Measurements from ENCODE around the gene DEAF1.
"Not testable (repeated sequence)": the region's sequence is repeated elsewhere in the genome, so short reads cannot be mapped to it uniquely, and the experiment has no call there.

Gene DEAF1

DNA sequence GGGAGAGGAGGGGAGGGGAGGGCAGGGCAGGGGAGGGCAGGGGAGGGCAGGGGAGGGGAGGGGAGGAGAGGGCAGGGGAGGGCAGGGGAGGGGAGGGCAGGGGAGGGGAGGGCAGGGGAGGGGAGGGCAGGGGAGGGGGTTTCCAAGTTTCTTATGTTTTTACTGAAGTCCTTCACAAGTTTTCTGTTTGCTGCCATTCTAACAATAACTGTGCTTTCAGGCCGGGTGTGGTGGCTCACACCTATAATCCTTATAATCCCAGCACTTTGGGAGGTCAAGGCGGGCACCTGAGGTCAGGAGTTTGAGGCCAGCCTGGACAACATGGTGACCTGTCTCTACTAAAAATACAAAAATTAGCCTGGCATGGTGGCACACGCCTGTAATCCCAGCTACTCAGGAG, 4.8 kb downstream of the DEAF1 start:
- not testable (repeated sequence) for DNase-seq
- in situ Hi-C loops (cut with MboI; ENCODE audit: low pct_unique_long_range_greater_than_20kb, low sequenced_read_pairs), result loop anchor here (10.0 kb wide), 1 partner anchor 65 kb away; no protein-coding TSS in a partner anchor

DNA sequence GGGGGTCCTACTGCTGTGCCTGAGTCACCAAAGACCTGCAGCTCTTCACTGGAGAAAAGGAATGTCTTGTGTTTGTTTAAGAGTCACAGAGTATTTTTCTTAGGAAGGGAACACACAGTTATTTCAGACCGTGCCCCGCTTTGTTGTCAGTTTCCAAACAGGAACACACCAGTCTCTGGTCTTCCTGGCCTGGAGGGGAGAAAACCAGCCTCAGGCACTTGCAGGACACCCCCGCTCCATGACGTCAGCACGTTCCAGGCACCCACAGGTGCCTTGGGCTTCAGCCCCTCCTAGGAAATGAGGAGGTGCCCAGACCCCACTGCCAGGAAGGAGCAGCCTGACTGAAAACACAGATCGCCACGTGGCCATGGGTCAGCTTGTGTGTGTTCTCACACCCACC, 5.4 kb downstream of the DEAF1 start:
- no peak for DNase-seq
- in situ Hi-C loops (cut with MboI; ENCODE audit: low pct_unique_long_range_greater_than_20kb, low sequenced_read_pairs), result loop anchor here (10.0 kb wide), 1 partner anchor 65 kb away; no protein-coding TSS in a partner anchor

DNA sequence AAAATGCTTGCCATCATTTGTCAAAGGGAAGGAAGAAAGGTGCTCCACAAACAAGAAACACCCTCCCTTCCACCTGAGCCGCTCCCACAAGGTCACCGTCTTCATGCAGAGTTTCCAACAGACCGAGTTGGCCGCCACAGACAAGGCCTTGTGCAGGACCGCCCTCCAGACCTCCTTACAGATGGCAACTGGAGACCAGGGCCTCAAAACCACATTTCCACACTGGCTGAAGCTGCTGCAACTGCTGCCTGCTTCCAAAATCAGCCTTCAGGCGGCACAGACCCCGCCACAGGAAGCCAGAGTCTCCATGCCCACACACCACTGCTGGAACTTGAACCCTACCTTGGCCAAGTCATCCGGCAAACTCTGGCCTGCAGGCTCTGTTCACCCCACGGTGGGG, 6.3 kb downstream of the DEAF1 start:
- in situ Hi-C loops (cut with MboI; ENCODE audit: low pct_unique_long_range_greater_than_20kb, low sequenced_read_pairs), result no loop called here

DNA sequence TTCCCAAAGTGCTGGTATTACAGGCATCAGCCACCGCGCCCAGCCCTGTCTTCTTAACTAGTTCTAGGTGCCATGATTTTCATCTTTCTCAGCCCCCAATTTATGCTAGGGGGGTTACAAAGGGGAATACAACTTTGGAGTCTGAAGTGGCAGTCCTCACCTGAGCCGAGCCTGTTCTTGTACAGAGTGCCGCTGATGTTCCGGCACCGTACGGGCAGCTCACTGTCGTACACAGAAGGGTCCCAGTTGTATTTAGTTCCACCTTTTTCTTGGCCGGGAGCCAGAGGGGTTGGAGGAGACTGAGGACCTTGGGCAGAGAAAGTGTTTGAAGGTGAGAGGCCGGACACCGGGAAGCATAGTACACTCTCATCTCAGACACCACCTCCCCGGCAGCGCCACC, 7.3 kb downstream of the DEAF1 start:
- in situ Hi-C loops (cut with MboI; ENCODE audit: low pct_unique_long_range_greater_than_20kb, low sequenced_read_pairs), result no loop called here
- no peak for DNase-seq

More for the DNA sequence above, 6.3 kb downstream of the DEAF1 start:
- DNase-seq, result no peak

DNA sequence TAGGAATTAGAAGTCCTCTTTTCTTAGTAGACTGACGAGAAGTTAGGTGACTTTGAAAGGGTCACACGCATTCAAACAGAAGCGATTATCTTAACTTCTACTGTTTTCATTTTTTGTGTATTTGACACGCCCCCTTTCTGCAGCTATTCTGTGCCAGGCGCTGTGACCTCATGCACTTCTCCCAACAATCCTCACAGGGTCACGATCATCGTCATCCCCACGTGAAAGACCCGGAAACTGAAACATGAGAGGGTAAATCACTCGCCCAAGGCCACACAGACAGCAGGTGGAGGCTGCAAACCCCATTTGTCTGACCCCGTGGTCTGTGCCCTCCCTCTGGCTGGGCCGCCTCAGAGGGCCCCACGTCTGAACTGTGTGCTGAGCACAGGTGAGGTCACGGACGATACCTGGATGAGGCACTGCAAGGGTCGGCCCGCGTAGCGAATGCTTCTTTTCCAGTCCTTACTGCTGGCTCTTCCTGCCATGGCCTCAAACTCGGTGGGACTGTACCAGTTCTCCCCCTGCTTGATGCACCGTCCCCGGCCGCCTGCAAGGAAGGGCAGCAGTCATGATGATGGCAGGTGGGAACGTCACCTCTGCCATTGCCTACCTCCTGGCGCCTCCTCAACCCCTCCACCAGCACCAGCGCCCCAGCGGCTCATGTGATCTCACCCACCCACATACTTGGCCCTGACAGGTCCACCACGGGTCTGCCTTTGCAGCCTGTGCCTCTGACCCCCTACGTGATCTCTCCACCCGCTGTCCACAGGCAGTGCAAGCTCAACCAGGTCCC, 8.4 kb downstream of the DEAF1 start:
- DNase-seq, result no peak
- in situ Hi-C loops (cut with MboI; ENCODE audit: low pct_unique_long_range_greater_than_20kb, low sequenced_read_pairs), result no loop called here

DNA sequence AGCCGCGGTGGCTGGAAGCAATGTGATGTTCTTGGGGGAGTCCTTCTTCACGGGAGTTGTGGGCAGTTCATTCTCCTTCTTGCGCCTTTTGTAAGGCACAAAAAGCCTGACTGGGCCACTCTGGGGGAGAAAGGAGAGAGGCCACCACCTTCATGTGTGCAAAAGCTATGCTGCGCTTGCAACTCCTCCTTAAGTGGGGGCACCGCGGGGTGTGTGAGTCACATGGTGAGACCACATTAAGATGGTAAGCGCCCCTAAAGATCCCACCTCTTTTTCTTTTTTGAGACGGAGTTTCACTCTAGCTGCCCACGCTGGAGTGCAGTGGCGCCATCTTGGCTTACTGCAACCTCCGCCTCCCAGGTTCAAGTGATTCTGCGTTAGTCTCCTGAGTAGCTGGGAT, 14.1 kb downstream of the DEAF1 start:
- in situ Hi-C loops (cut with MboI; ENCODE audit: low pct_unique_long_range_greater_than_20kb, low sequenced_read_pairs), result no loop called here
- DNase-seq, result no peak

DNA sequence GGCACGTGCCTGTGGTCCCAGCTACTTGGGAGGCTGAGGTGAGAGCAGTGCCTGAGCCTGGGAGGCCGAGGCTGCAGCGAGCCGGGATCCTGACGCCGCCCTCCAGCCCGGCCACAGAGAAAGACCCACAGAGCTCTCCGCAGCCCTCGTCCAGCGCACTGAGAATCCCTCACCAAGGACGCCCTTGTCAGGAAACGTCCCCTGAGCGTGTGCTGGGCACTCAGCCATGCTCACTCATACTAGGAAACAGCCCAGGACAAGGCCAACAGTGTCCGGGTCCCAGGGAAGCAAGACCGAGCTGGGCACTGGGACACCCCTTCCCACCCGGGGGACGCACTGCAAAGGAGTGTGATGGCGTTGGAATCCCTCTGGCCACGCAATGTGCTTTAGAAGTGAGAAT, 14.5 kb downstream of the DEAF1 start:
- DNase-seq, result no peak
- in situ Hi-C loops (cut with MboI; ENCODE audit: low pct_unique_long_range_greater_than_20kb, low sequenced_read_pairs), result no loop called here

DNA sequence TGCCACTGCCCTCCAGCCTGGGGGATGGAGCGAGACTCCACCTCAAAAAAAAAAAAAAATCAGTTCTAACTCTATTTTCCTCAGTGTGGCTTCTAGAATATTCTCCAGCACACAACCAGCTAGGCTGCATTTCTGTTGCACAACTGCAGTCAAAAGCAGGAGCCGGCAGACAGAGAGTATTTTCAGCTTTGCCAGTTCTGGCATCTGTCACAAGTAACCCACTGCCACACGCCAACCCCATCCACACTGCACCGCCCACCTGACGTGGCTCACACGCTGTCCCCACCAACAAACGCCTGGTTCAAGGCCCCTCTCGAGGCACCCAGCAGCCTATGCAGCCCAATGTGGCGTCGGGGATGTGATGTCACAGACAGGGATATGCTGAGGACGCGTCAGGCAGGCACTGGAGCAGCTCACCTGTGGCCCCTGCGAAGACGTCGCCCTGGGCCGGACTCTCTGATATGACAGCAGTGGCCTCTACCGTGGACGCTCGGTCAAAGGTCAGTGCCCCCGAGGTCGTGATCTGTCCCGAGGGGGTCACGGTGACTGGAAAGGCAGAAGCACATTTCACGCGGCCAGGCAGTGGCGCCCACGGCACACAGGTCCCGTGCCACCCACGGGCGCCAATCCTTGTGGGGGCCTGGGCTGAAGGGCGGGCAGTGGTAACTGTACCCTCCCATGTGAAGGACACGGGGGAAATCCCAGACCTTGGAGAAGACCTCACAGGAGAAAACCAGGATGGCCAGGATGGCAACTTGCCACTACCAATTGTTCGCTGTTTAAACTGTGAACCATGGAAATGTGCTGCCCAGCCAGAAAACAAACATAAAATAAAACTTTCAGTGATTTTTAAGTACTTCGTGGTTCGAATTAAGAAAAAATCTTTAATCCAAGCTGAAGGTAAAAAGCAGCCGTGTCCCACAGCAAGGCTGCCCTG, 15.5 kb downstream of the DEAF1 start:
- in situ Hi-C loops (cut with MboI; ENCODE audit: low pct_unique_long_range_greater_than_20kb, low sequenced_read_pairs), result no loop called here
- DNase-seq, result no peak

DNA sequence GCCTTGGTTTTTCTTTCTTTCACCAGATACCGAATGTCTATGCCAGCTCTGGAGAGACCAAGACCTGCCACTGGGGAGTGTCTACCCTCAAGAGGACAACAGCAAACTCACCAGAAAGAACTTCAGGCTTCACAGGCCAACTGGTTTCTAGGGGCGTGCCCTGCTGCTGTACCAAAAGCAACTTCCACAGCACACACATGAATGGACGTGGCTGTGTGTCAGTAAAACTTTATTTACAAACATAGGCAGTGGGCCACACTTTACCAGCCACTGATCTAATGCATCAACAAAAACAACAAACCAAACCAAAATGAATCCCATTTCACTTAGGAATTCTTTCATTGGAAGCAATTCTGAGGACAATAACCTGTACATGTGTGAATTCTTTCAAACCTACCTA, 16.7 kb downstream of the DEAF1 start:
- DNase-seq, result no peak
- in situ Hi-C loops (cut with MboI; ENCODE audit: low pct_unique_long_range_greater_than_20kb, low sequenced_read_pairs), result no loop called here

DNA sequence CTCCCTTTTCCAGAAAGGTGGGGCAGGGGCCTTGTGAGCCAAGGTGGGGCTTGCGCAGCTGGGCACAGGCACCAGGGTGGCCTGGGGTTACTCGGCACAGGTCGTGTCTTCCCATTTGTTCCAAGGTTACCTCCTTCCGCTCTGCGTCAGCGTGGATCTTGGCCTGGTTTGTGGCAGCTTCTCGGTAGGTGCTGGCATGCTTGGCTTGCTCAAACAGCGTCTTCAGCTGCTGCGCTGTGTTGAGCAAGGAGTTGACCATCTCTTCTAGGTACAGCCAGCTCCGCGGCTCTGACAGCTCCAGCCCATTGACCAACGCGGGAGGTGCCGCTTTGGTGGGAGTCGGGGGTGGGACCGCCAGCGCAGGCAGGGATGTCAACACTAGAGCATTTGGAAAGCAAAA, 20.6 kb downstream of the DEAF1 start:
- in situ Hi-C loops (cut with MboI; ENCODE audit: low pct_unique_long_range_greater_than_20kb, low sequenced_read_pairs), result no loop called here
- no peak for DNase-seq

DNA sequence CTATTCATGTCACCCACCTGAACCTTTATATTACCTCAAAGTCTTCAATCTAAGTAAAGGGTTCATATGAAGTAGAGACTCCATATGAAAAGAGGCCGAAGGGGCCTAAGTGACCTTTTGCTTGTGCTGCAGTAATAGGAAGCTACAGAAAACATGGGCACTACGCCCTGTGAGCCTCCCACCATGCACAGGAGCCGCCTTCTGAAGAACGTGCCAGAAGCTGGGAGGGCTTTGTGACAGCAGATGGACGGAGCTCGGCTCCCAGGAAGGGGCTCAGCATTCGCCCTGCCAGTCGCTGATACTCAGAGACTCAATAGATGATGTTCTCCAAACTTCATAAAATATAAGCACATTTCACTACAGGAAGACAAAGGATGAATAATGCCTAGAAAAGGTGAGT, 21.2 kb downstream of the DEAF1 start:
- no peak for DNase-seq
- in situ Hi-C loops (cut with MboI; ENCODE audit: low pct_unique_long_range_greater_than_20kb, low sequenced_read_pairs), result no loop called here

DNA sequence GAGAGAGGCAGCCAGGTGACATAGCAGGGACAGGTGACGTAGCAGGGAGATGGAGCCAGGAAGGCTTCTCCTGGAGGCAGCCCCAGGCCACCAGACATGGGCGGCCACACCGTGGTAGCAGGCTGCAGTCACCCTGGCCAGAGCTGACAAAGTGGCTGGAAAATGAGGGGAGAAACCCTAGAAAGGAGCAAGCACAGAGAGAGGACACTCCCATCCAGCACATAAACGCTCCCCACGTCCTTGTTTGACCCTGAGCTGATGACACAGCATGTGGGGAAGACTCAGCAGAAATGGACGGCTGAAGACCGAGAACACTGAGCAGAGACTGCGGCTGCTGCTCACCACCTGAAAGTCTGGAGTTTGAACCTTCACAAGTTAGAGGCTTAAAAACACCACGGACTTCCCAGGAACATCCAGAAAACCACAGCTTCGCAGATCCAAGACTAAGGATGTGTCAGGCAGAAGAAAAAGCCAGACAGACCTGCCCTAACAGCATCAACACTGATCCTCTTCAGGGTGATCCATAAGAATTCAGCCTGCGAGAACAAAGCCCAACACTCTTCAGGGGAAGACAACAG, 29.2 kb downstream of the DEAF1 start:
- in situ Hi-C loops (cut with MboI; ENCODE audit: low pct_unique_long_range_greater_than_20kb, low sequenced_read_pairs), result no loop called here

DNA sequence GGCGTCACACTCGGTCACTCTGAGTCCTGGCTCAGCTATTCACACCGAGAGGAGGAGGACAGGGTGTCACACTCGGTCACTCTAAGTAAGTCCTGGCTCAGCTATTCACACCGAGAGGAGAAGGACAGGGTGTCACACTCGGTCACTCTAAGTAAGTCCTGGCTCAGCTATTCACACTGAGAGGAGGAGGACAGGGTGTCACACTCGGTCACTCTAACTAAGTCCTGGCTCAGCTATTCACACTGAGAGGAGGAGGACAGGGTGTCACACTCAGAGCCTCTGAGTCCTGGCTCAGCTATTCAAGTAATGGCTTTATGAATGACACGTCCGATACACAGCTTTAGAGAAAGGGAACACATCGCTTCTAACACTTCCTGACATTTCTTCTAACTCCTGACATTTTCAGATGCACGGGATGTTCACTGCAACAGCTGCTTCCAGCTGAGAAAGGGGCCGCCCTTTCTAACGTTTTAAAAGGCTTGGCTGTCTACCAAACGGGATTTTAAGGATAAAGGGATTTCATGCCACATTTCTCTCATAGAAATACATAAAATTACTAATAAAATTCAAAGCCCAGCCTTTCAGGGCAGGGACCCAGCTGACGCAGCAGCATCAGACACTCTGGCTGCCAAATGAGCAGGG, 29.8 kb downstream of the DEAF1 start:
- no peak for DNase-seq
- in situ Hi-C loops (cut with MboI; ENCODE audit: low pct_unique_long_range_greater_than_20kb, low sequenced_read_pairs), result no loop called here

More for the DNA sequence above, 29.2 kb downstream of the DEAF1 start:
- DNase-seq, result no peak

DNA sequence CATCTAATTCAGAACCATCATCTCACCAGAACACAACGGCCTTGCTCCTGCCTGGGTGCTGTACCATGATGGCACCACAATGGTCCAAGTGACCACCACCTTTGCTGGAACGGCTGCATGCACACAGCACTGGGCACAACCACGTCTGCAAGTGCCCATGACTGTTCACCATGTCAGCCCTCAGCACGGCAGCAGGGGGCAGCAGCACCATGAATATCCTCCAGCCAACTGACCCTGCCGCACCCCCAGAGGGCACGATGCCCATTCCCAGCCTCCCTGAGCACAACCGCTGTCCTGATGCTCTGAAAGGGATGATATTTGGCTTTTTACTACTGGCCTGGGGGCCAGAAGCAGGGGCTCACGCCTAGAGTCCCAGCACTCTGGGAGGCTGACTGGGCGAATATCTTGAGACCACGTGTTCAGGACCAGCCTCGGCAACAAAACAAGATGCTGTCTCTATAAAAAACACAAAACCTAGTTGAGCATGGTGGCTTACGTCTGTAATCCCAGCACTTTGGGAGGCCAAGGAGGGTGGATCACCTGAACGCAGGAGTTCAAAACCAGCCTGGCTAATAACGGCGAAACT, 32.2 kb downstream of the DEAF1 start:
- DNase-seq, result peak; percentile 55
- in situ Hi-C loops (cut with MboI; ENCODE audit: low pct_unique_long_range_greater_than_20kb, low sequenced_read_pairs), result no loop called here

DNA sequence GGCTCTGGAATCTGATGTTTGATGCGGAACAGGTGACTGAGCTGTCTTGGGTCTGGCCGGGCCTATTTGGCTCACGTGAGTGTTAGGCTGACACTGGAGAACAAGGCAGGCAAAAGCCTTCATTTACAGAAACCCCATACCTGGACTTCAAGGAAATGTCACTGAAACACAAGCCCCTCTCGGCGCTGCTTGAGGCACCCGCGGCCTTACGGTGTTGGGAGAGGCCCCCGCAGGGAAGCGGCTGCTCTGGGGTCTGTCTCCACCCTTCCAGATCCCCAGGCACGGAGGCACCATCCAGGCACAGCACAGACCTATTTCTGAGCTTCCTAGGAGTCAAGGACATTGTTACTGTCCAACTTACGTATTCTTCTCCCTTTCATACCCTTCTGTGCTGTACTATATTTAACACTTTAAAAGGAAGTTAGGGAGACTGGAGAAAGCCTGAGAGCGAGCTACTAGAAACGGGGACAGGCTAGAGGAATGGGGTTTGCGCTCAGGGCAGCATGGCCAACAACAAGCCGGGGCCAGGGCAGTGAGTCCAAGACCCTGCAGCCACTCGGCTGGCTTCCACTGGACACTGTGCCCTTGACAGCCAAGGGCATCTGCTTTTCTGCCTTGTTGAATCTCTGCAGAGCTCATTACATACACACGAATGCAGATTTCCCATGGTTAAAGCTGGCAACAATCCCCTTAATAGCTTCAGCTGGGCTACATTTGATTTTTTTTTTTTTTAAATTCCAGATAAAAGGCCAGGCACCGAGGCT, 34.2 kb downstream of the DEAF1 start:
- in situ Hi-C loops (cut with MboI; ENCODE audit: low pct_unique_long_range_greater_than_20kb, low sequenced_read_pairs), result no loop called here
- no peak for DNase-seq

DNA sequence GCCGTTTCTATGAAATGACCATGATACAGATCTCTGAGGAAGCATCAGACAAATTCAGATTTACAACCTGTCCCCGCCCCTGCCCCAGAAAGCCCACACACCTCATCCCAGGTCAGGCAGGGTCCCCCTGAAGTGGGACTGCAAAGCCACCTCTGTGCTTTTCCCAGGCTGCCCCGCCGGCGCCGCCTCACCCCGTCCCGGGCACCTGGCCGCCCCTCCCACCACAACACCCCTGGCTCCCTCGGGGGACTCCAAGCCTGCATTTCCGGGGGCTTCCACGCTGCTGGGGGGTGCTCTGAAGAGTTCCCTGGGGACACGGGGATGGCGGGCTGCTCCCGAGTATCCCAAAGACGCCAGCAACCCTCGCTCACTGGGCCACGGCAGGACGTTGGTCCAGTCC, 34.7 kb downstream of the DEAF1 start:
- in situ Hi-C loops (cut with MboI; ENCODE audit: low pct_unique_long_range_greater_than_20kb, low sequenced_read_pairs), result no loop called here
- DNase-seq, result no peak

DNA sequence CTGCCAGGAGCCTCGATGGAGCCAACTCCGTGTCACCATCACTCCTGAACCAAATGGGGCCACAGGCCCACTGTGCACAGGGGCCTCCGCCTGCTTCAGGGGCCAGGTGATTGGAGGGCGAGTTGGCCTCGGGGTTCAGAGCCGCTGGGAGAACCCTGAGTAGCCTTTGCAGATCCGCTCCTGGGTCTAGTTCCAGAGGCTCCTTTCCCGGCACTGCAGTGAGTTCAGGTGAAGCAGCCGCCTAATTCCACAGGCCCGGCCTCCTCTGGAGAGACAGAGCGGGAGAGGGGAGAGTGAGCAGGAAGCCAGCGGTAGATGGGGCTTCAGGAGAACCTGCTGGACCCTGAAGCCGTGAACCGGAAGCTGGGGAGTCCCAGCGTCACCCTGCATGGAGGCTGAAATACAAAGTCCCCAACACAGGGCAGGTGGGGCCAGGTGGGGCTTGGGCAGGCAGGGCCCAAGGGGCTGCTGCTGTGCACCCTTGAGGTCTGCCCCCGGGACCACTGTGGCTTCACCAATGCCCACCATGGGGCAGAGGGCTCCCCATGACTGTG, 35.4 kb downstream of the DEAF1 start:
- no peak for DNase-seq
- in situ Hi-C loops (cut with MboI; ENCODE audit: low pct_unique_long_range_greater_than_20kb, low sequenced_read_pairs), result no loop called here

DNA sequence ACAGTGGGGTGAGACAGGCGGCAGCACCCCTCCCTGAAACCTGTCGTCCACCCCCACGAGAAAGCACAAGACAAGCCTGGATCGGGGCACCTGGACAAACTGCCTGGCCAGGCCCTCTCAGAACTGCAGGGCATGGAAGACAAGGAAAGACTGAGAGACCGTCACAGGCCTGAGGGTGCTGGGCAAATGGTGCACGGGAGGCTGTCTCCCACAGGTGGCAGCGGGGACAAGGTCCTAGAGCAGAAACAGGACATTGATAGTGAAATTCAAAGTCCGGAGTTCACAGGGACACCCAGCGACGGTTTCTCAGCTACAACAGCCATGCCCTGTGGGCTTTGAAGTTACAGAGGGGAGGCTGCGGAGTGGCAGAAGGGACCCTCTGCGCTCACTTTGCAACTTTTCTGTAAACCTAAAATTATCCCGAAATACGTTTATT, 37.3 kb downstream of the DEAF1 start:
- in situ Hi-C loops (cut with MboI; ENCODE audit: low pct_unique_long_range_greater_than_20kb, low sequenced_read_pairs), result no loop called here

More for the DNA sequence above, 37.3 kb downstream of the DEAF1 start:
- DNase-seq, result no peak

Measured in KBM-7 (cell line).